SK-MEL-5 (cell line): ENCODE data around the gene C16orf46. TPM values are rescaled to one million over a fixed set of nuclear protein-coding genes. Genes with fewer than 3 reads are reported as not detected.

Experiments used
- DNase-seq: peaks from one replicate; pipeline ENCODE4 v3.0.0-alpha.2; 2016; ENCODE audit warnings: low read depth, low spot score
- in situ Hi-C: cut with HindIII; loops from 2 replicates; pipeline ENCODE4 v1.10.0; 2016; ENCODE audit warnings: low sequenced_read_pairs, high pct_unique_total_duplicates, low pct_unique_long_range_greater_than_20kb
- small RNA-seq, 2 experiments: library from RNA; depleted of rRNA; stranded (forward); fragments of <200 nt; gene quantifications; one replicate each; pipeline ENCODE3, GENCODE V24; 2014
- total RNA-seq: library from RNA; depleted of rRNA; stranded (reverse); fragments of >200 nt; shearing (Covaris generic); gene quantifications from 2 replicates; pipeline ENCODE4 v1.2.3, GENCODE V29; 2014; rRNA removed

C16orf46 gene
- total RNA-seq, 1 experiment from 2014 or later: 0.82 TPM

- DNase-seq: no peak
These were observed 36.9 kb downstream of the C16orf46 start for GRCh38 chr16:81040131-81040530.

GRCh38 chr16:81036751-81037350, 40.2 kb downstream of the C16orf46 start:
- in situ Hi-C loops: no loop called here
- DNase-seq: no peak

More at GRCh38 chr16:81040131-81040530, 36.9 kb downstream of the C16orf46 start:
- in situ Hi-C loops: no loop called here

DNA sequence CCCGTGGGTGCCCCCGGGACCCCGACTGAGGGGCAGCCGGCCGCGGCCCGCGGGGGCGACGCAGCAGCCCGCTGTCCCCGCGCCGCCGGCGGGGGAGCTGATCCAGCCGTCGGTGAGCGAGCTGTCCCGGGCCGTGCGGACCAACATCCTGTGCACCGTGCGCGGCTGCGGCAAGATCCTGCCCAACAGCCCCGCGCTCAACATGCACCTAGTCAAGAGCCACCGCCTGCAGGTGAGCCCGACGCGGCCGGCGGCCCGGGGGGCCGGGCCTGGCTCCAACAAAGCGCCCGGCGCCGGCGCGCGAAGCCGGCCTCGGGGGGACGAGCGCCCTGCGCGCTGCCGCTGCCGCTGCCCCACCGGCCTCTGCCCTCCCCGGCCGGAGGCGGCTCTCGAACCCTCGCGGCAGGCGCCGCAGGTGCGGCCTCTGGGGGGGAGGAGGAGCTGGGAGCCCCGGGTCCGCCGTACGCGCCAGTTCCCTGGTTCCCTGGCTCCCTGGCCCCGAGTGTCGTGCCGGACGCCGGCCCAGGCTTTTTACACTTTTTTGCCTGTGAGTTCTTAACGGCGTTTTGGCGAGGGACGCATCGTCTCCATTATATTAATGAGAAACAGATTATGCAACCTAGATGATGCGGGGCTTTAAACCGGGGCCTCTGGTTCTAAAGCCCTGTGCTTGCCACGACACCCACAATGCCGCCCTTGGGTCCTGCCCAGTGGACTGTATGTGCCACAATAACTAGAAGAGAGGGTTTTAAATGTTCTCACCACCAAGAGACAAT, 40.9 kb downstream of the C16orf46 start:
- in situ Hi-C loops: no loop called here
- DNase-seq: no peak

GRCh38 chr16:81035398-81035974, 41.6 kb downstream of the C16orf46 start, which contains the start of gene ATMIN:
ATMIN (plus strand) TSS chr16:81035842; CDS start chr16:81035871, 29 bp downstream.
- DNase-seq: peak; percentile 74
- in situ Hi-C loops: no loop called here

GRCh38 chr16:81029930-81030604, 47.0 kb downstream of the C16orf46 start:
- DNase-seq: no peak
- in situ Hi-C loops: no loop called here

DNA sequence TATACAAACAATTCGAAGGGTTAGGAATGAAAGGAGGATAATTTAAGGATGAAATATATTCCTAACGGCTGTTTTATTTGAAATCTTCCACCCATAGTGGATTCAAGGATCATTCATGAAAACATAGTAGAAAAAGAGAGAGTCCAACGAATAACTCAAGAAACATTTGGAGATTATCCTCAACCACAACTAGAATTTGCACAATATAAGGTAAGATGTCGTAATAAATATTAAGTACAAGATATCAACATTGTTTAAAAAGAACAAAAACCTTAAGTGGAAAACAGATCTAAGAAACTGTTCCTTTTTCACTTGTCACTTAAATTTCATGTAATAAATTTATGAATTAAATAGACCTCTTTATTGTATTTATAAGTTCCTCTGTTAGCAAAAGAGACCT, 50.6 kb downstream of the C16orf46 start:
- no peak for DNase-seq
- in situ Hi-C loops: no loop called here

GRCh38 chr16:81018496-81018895, 58.5 kb downstream of the C16orf46 start:
- in situ Hi-C loops: no loop called here
- DNase-seq: peak; percentile 93

GRCh38 chr16:81014672-81015071, 62.4 kb downstream of the C16orf46 start:
- in situ Hi-C loops: no loop called here

DNA sequence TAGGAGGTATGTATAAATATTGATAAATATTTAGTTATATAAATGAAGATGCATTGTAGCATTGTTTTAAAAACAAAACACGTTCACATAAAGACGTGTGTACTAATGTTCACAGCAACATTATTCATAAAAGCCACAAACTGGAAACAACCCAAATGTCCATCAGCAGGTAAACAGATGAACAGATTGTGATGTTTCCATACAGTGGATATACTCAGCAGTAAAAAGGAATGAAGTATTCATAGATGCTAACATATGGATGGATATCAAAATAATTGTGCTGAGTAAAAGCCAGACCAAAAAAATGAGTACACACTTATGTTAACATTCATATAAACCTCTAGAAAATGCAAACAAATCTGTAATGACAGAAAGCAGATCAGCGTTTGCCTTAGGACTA, 64.1 kb downstream of the C16orf46 start:
- no peak for DNase-seq
- in situ Hi-C loops: no loop called here

More at GRCh38 chr16:81014672-81015071, 62.4 kb downstream of the C16orf46 start:
- DNase-seq: no peak

Small RNAs within 50 kb of the gene (small RNA-seq; reads per million reads assigned to genes)
- gene AC092718.3: 0 reads per million in 2 experiments
- 0 reads per million in 2 experiments for gene RNU6-1191P

Other genes starting within 250 kb of the C16orf46 start
- gene CMC2, start 70.4 kb downstream of the C16orf46 start, total RNA-seq: 146 and 147 TPM in 2 replicates
- 60.3 and 71.0 TPM in 2 replicates for gene CENPN, start 70.0 kb downstream of the C16orf46 start, total RNA-seq
- gene ATMIN, start 41.4 kb downstream of the C16orf46 start, total RNA-seq: 42.3 and 45.4 TPM in 2 replicates
- gene GCSH, start 19.2 kb upstream of the C16orf46 start, total RNA-seq: 55.2 and 62.6 TPM in 2 replicates
- gene BCO1, start 161.5 kb upstream of the C16orf46 start, total RNA-seq: 0.24 and 0.32 TPM in 2 replicates
- 6.8 TPM in 2 replicates for gene GAN, start 237.7 kb upstream of the C16orf46 start, total RNA-seq